Neural cell (in vitro differentiated cells): ENCODE data around the gene XPNPEP3.

Experiments used
- EP300 ChIP-seq: fragments of 450-650 bp; conservative IDR thresholded peaks from 2 replicates; pipeline ENCODE4 v1.6.1; 2014; ENCODE audit warnings: antibody characterized with exemption, mild to moderate bottlenecking, moderate library complexity; ENCODE audit not compliant: poor library complexity, severe bottlenecking
- EZH2 ChIP-seq: fragments of 200-600, 300-800 bp; shearing (Covaris generic), sonication (generic); IDR thresholded peaks from 2 replicates; pipeline ENCODE4 v1.6.1; 2014; ENCODE audit warnings: antibody characterized with exemption, low read length, borderline replicate concordance, mild to moderate bottlenecking; ENCODE audit not compliant: insufficient read depth, poor library complexity, severe bottlenecking
- RAD21 ChIP-seq: fragments of 450-650 bp; conservative IDR thresholded peaks from 2 replicates; pipeline ENCODE4 v1.6.1; 2014; ENCODE audit warnings: antibody characterized with exemption, mild to moderate bottlenecking, moderate library complexity
- SMC3 ChIP-seq: fragments of 450-650 bp; conservative IDR thresholded peaks from 2 replicates; pipeline ENCODE4 v1.6.1; 2014; ENCODE audit warnings: antibody characterized with exemption, mild to moderate bottlenecking, moderate library complexity; ENCODE audit not compliant: poor library complexity
- TAF1 ChIP-seq: IDR thresholded peaks from 2 replicates; pipeline ENCODE4 v1.6.1; 2012; ENCODE audit warnings: low read depth
- TF ChIP-seq, protein P1 (sequence below): fragments of 450-650 bp; IDR thresholded peaks from 2 replicates; pipeline ENCODE4 v1.5.1; 2014; ENCODE audit warnings: antibody characterized with exemption, mild to moderate bottlenecking, moderate library complexity; ENCODE audit not compliant: poor library complexity, severe bottlenecking

DNA sequence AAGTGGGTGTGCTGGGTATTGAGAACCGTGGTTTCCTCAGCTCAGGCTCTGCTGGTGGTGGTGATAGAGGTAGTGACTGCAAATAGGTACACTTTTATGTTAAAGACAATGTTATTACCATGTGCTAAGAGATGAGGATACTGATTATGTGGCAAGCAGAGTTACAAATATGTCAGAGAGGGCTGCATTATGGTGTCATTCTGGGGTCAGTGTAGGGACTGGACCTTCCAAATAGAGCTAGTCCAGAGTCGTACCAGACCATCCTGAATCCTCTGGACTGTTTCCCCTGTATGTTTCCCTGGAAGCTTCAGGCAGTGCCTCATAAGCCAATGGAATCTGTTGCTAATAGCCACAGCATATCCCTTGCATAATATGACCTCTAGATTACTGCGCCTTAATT lies 5.1 kb downstream of the XPNPEP3 start, which contains the start of gene DNAJB7:
- TF ChIP-seq EZH2 = no peak
- no peak for TF ChIP-seq TAF1
- TF ChIP-seq, protein P1, sequence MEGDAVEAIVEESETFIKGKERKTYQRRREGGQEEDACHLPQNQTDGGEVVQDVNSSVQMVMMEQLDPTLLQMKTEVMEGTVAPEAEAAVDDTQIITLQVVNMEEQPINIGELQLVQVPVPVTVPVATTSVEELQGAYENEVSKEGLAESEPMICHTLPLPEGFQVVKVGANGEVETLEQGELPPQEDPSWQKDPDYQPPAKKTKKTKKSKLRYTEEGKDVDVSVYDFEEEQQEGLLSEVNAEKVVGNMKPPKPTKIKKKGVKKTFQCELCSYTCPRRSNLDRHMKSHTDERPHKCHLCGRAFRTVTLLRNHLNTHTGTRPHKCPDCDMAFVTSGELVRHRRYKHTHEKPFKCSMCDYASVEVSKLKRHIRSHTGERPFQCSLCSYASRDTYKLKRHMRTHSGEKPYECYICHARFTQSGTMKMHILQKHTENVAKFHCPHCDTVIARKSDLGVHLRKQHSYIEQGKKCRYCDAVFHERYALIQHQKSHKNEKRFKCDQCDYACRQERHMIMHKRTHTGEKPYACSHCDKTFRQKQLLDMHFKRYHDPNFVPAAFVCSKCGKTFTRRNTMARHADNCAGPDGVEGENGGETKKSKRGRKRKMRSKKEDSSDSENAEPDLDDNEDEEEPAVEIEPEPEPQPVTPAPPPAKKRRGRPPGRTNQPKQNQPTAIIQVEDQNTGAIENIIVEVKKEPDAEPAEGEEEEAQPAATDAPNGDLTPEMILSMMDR = no peak
- no peak for TF ChIP-seq SMC3
- TF ChIP-seq RAD21 = no peak
- TF ChIP-seq EP300 = no peak
